ENCODE measurements around the gene CHAC1.

Gene CHAC1

DNA sequence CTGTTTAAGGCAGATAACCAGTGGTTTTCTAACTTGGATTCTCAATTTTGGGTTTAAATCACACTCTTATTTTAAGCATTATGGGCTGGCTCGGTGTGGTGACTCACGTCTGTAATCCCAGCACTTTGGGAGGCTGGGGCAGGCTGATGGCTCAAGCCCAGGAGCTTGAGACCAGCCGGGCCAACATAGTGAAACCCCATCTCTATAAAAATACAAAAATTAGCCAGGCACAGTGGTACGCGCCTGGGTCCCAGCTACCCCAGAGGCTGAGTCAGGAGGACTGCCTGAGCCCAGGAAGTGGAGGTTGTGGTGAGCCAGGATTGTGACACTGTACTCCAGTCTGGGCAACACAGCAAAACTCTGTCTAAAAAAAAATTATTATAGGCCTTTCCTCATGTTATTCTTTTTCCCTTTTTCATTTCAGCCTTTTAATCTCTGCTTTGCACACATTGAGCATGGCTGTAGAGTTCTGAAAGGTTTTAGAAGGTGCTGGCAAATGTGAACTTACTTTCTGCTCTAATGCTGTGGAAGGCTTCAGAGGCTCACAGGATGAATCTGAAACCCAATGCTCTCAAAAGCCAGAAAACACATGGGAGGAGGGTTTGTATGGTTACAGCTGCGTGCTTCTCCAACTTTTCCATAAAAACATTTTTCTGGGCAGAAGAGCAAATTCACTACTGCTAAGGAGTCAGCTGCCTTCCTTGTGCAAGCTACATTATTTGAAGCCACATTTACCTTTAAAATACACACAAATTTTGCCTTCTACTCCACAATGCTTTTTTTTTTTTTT is 32.5 kb downstream of the CHAC1 start:
- Histone ChIP-seq H3K79me1 (ENCODE audit: low read length) (no peaks in the 10 kb centered on the region), H3K9me3 (ENCODE audit: insufficient read depth, low read depth, low read length) (no peaks in the 10 kb centered on the region), H3K4me1 (ENCODE audit: control insufficient read depth in 1 of 2, insufficient read depth in 2 of 2, low read length in 2 of 2) (no peaks in the 10 kb centered on the region), H2BK5ac (ENCODE audit: low read depth, low read length, poor library complexity) (no peak overlapping the region), H3K14ac (ENCODE audit: low read length) (no peak overlapping the region), H3K4me2 (ENCODE audit: low read length) (no peak overlapping the region), H2BK120ac (ENCODE audit: insufficient read depth, low read length, poor library complexity) (no peak overlapping the region), H2BK12ac (ENCODE audit: low read length) (no peak overlapping the region), H4K8ac (ENCODE audit: low read depth, low read length) (no peak overlapping the region), H3K23ac (ENCODE audit: low read length) (no peak overlapping the region), H3K27me3 (ENCODE audit: insufficient read depth, low read length) (no peaks in the 10 kb centered on the region), H3K36me3 (ENCODE audit: control insufficient read depth in 1 of 2, insufficient read depth in 2 of 2, low read length in 2 of 2) (peaks cover 36 to 59% of the 10 kb centered on the region in 2 experiments), H3K79me2 (ENCODE audit: control insufficient read depth, insufficient read depth, low read length, poor library complexity) (no peaks in the 10 kb centered on the region), H3K4me3 (ENCODE audit: low read depth, low read length) (no peak overlapping the region), H2AFZ (ENCODE audit: insufficient read depth, low read length, poor library complexity) (no peak overlapping the region), H3K18ac (ENCODE audit: low read length) (no peak overlapping the region), H4K12ac (ENCODE audit: low read depth, low read length) (no peak overlapping the region), H2AK5ac (ENCODE audit: low read length) (no peak overlapping the region), H4K91ac (ENCODE audit: low read depth, low read length) (no peak overlapping the region), H3K27ac (ENCODE audit: low read depth, low read length) (no peak overlapping the region), H3K4ac (ENCODE audit: low read depth, low read length) (no peak overlapping the region), H3K9ac (ENCODE audit: low read length) (no peak overlapping the region)
- DNase-seq: no peak
- WGBS (ENCODE audit: extremely low coverage, insufficient coverage, insufficient read length): no CpG with 5 or more reads among the region's 6 CpGs

DNA sequence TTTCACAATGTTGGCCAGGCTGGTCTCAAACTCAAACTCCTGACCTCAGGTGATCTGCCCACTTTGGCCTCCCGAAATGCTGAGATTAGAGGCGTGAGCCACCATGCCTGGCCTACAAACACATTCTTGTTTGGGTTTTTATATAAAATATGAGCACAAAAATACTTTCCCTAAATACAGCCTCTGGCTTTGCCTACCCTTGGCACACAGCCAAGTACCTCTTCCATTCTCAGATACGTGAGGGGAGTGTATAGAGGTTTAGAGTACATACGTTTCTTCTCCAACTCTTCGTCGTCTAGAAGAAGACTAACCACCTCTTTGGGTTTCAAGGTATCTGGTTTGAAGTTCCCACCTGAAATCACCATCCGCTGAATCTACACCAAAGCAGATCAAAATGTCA is 33.5 kb downstream of the CHAC1 start:
- no peaks in the 10 kb centered on the region for H3K79me2 ChIP-seq (ENCODE audit: control insufficient read depth, insufficient read depth, low read length, poor library complexity)
- no peak overlapping the region for H3K4me3 ChIP-seq (ENCODE audit: low read depth, low read length)
- H3K14ac ChIP-seq (ENCODE audit: low read length): no peak overlapping the region
- no peak overlapping the region for H3K4ac ChIP-seq (ENCODE audit: low read depth, low read length)
- H4K91ac ChIP-seq (ENCODE audit: low read depth, low read length): no peak overlapping the region
- H3K18ac ChIP-seq (ENCODE audit: low read length): no peak overlapping the region
- peaks cover 33 to 51% of the 10 kb centered on the region in 2 experiments for H3K36me3 ChIP-seq (ENCODE audit: control insufficient read depth in 1 of 2, insufficient read depth in 2 of 2, low read length in 2 of 2)
- no peak overlapping the region for H2BK12ac ChIP-seq (ENCODE audit: low read length)
- H3K9ac ChIP-seq (ENCODE audit: low read length): no peak overlapping the region
- no peak overlapping the region for H3K23ac ChIP-seq (ENCODE audit: low read length)
- H2BK5ac ChIP-seq (ENCODE audit: low read depth, low read length, poor library complexity): no peak overlapping the region
- H2AK5ac ChIP-seq (ENCODE audit: low read length): no peak overlapping the region
- no peaks in the 10 kb centered on the region for H3K9me3 ChIP-seq (ENCODE audit: insufficient read depth, low read depth, low read length)
- no peak overlapping the region for H2AFZ ChIP-seq (ENCODE audit: insufficient read depth, low read length, poor library complexity)
- no peak overlapping the region for H3K27ac ChIP-seq (ENCODE audit: low read depth, low read length)
- DNase-seq: no peak
- no peak overlapping the region for H2BK120ac ChIP-seq (ENCODE audit: insufficient read depth, low read length, poor library complexity)
- no peaks in the 10 kb centered on the region for H3K4me1 ChIP-seq (ENCODE audit: control insufficient read depth in 1 of 2, insufficient read depth in 2 of 2, low read length in 2 of 2)
- no peak overlapping the region for H3K4me2 ChIP-seq (ENCODE audit: low read length)
- no peaks in the 10 kb centered on the region for H3K27me3 ChIP-seq (ENCODE audit: insufficient read depth, low read length)
- no peaks in the 10 kb centered on the region for H3K79me1 ChIP-seq (ENCODE audit: low read length)
- no peak overlapping the region for H4K8ac ChIP-seq (ENCODE audit: low read depth, low read length)
- no CpG with 5 or more reads among the region's 7 CpGs for WGBS (ENCODE audit: extremely low coverage, insufficient coverage, insufficient read length)
- H4K12ac ChIP-seq (ENCODE audit: low read depth, low read length): no peak overlapping the region

DNA sequence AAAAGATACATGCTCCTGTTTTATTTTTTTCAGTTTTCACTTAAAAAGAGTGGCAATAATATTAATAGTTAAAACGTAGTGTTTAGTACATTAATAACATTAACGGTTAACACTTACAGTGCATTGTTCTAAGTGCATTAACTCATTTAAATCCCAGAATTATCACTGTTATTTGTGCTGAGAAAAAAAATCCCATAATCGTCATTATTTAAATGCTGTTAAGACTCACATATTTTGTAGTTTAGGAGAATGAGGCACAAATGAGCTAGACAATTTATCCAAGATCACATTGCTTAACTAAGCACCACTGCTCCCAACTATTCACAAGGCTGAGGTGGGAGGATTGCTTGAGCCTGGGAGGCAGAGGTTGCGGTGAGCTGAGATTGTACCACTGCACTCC is 34.9 kb downstream of the CHAC1 start:
- Histone ChIP-seq H2BK120ac (ENCODE audit: insufficient read depth, low read length, poor library complexity) (no peak overlapping the region), H3K14ac (ENCODE audit: low read length) (no peak overlapping the region), H3K27ac (ENCODE audit: low read depth, low read length) (no peak overlapping the region), H3K4me3 (ENCODE audit: low read depth, low read length) (no peak overlapping the region), H3K79me1 (ENCODE audit: low read length) (no peaks in the 10 kb centered on the region), H3K4me2 (ENCODE audit: low read length) (no peak overlapping the region), H3K18ac (ENCODE audit: low read length) (no peak overlapping the region), H2BK5ac (ENCODE audit: low read depth, low read length, poor library complexity) (no peak overlapping the region), H3K9ac (ENCODE audit: low read length) (no peak overlapping the region), H2AK5ac (ENCODE audit: low read length) (no peak overlapping the region), H3K4me1 (ENCODE audit: control insufficient read depth in 1 of 2, insufficient read depth in 2 of 2, low read length in 2 of 2) (no peaks in the 10 kb centered on the region), H4K8ac (ENCODE audit: low read depth, low read length) (no peak overlapping the region), H3K23ac (ENCODE audit: low read length) (no peak overlapping the region), H3K9me3 (ENCODE audit: insufficient read depth, low read depth, low read length) (no peaks in the 10 kb centered on the region), H4K12ac (ENCODE audit: low read depth, low read length) (no peak overlapping the region), H3K27me3 (ENCODE audit: insufficient read depth, low read length) (no peaks in the 10 kb centered on the region), H3K4ac (ENCODE audit: low read depth, low read length) (no peak overlapping the region), H3K36me3 (ENCODE audit: control insufficient read depth in 1 of 2, insufficient read depth in 2 of 2, low read length in 2 of 2) (peaks cover 30 to 41% of the 10 kb centered on the region in 2 experiments), H2BK12ac (ENCODE audit: low read length) (no peak overlapping the region), H4K91ac (ENCODE audit: low read depth, low read length) (no peak overlapping the region), H3K79me2 (ENCODE audit: control insufficient read depth, insufficient read depth, low read length, poor library complexity) (no peaks in the 10 kb centered on the region), H2AFZ (ENCODE audit: insufficient read depth, low read length, poor library complexity) (no peak overlapping the region)
- no CpG with 5 or more reads among the region's 4 CpGs for whole genome bisulfite sequencing (ENCODE audit: extremely low coverage, insufficient coverage, insufficient read length)
- DNase-seq: no peak

GRCh38 chr15:40990080-40990479 is 36.8 kb downstream of the CHAC1 start:
- Histone ChIP-seq H3K23ac (ENCODE audit: low read length) (no peak overlapping the region), H3K79me1 (ENCODE audit: low read length) (no peaks in the 10 kb centered on the region), H3K9ac (ENCODE audit: low read length) (no peak overlapping the region), H3K4me1 (ENCODE audit: control insufficient read depth in 1 of 2, insufficient read depth in 2 of 2, low read length in 2 of 2) (no peaks in the 10 kb centered on the region), H3K9me3 (ENCODE audit: insufficient read depth, low read depth, low read length) (no peaks in the 10 kb centered on the region), H3K18ac (ENCODE audit: low read length) (no peak overlapping the region), H2AK5ac (ENCODE audit: low read length) (no peak overlapping the region), H3K4ac (ENCODE audit: low read depth, low read length) (no peak overlapping the region), H2BK5ac (ENCODE audit: low read depth, low read length, poor library complexity) (no peak overlapping the region), H2BK12ac (ENCODE audit: low read length) (no peak overlapping the region), H4K8ac (ENCODE audit: low read depth, low read length) (no peak overlapping the region), H2AFZ (ENCODE audit: insufficient read depth, low read length, poor library complexity) (no peak overlapping the region), H3K36me3 (ENCODE audit: control insufficient read depth in 1 of 2, insufficient read depth in 2 of 2, low read length in 2 of 2) (peaks cover 25 to 29% of the 10 kb centered on the region in 2 experiments), H4K91ac (ENCODE audit: low read depth, low read length) (no peak overlapping the region), H3K79me2 (ENCODE audit: control insufficient read depth, insufficient read depth, low read length, poor library complexity) (no peaks in the 10 kb centered on the region), H3K27ac (ENCODE audit: low read depth, low read length) (no peak overlapping the region), H3K4me2 (ENCODE audit: low read length) (no peak overlapping the region), H3K27me3 (ENCODE audit: insufficient read depth, low read length) (no peaks in the 10 kb centered on the region), H4K12ac (ENCODE audit: low read depth, low read length) (no peak overlapping the region), H3K14ac (ENCODE audit: low read length) (no peak overlapping the region), H2BK120ac (ENCODE audit: insufficient read depth, low read length, poor library complexity) (no peak overlapping the region), H3K4me3 (ENCODE audit: low read depth, low read length) (no peak overlapping the region)
- DNase-seq: no peak

All from trophoblast cell (in vitro differentiated cells and primary cell).